ENCODE measurements around the gene ERAP2.
"Not testable (repeated sequence)": the region's sequence is repeated elsewhere in the genome, so short reads cannot be mapped to it uniquely, and the experiment has no call there.

The ERAP2 gene

GRCh38 chr5:96901384-96901783 lies 25.1 kb downstream of the ERAP2 start:
- no peak for DNase-seq

- no peak for DNase-seq
These were observed 25.5 kb downstream of the ERAP2 start for GRCh38 chr5:96901841-96902240.

- no peak for DNase-seq
These were observed 26.6 kb downstream of the ERAP2 start for GRCh38 chr5:96902876-96903275.

GRCh38 chr5:96903300-96903699 lies 27.0 kb downstream of the ERAP2 start:
- DNase-seq = no peak

GRCh38 chr5:96904054-96904931 lies 28.0 kb downstream of the ERAP2 start:
- no peak for DNase-seq

GRCh38 chr5:96905864-96906263 lies 29.6 kb downstream of the ERAP2 start:
- no peak for DNase-seq

- no peak for DNase-seq
These were observed 32.7 kb downstream of the ERAP2 start for GRCh38 chr5:96909003-96909402.

GRCh38 chr5:96909435-96909834 lies 33.1 kb downstream of the ERAP2 start:
- no peak for DNase-seq

- no peak for DNase-seq
These were observed 34.8 kb downstream of the ERAP2 start for GRCh38 chr5:96911139-96911538.

- DNase-seq = no peak
These were observed 36.9 kb downstream of the ERAP2 start for GRCh38 chr5:96913233-96913632.

GRCh38 chr5:96919754-96920197 lies 43.5 kb downstream of the ERAP2 start:
- DNase-seq = no peak

- DNase-seq = no peak
These were observed 44.5 kb downstream of the ERAP2 start for GRCh38 chr5:96920744-96921355.

- DNase-seq = no peak
These were observed 46.4 kb downstream of the ERAP2 start for GRCh38 chr5:96922499-96923244.

GRCh38 chr5:96924016-96924443 lies 47.7 kb downstream of the ERAP2 start:
- no peak for DNase-seq

GRCh38 chr5:96926276-96926675 lies 50.0 kb downstream of the ERAP2 start:
- DNase-seq = no peak

- no peak for DNase-seq
These were observed 50.7 kb downstream of the ERAP2 start for GRCh38 chr5:96927008-96927407.

- DNase-seq = no peak
These were observed 52.8 kb downstream of the ERAP2 start for GRCh38 chr5:96928931-96929708.

GRCh38 chr5:96930058-96930457 lies 53.8 kb downstream of the ERAP2 start:
- no peak for DNase-seq

GRCh38 chr5:96930589-96930988 lies 54.3 kb downstream of the ERAP2 start:
- no peak for DNase-seq

GRCh38 chr5:96931037-96931436 lies 54.7 kb downstream of the ERAP2 start:
- DNase-seq = not testable (repeated sequence)

GRCh38 chr5:96931605-96932004 lies 55.3 kb downstream of the ERAP2 start:
- no peak for DNase-seq

GRCh38 chr5:96932026-96932425 lies 55.7 kb downstream of the ERAP2 start:
- no peak for DNase-seq

Data from activated gamma-delta T cell (primary cell).